ENCODE data around the gene TFDP2. TPM values are rescaled to one million over a fixed set of nuclear protein-coding genes. Genes with fewer than 3 reads are reported as not detected.
A peak's percentile ranks its signal among the peaks of the same experiment; 100 is the strongest.

Gene TFDP2
- total and polyA plus RNA-seq, 9 of the 15 experiments (the other 6 are each of a cell fraction or from before 2014, with no cell fraction given), result 95.6 to 179 (median 126) TPM

GRCh38 chr3:141945726-141946485 lies 203.4 kb downstream of the TFDP2 start:
- H4K20me1 ChIP-seq (replicated peaks; ENCODE audit: control insufficient read depth, insufficient read depth, low read length), result no peaks in the 10 kb centered on the region
- ChIA-PET POLR2A (interaction anchor here (1.0 to 1.8 kb wide), 3 partner anchors 9 to 61 kb away, joined by 3 to 5 read pairs (median 4); no protein-coding TSS in a partner anchor), CTCF (ENCODE audit: low intra/inter-chr PET ratio) (no interaction called here)
- H3K27ac ChIP-seq (ENCODE audit: extremely low read depth, low read depth, low read length), result no peak overlapping the region
- H3K27me3 ChIP-seq (ENCODE audit: control insufficient read depth in 2 of 2, insufficient read depth in 2 of 2, low read length in 2 of 2), result no peaks in the 10 kb centered on the region
- ATAC-seq, result no peak
- 87% methylated on average over 16 of the region's 16 CpGs for WGBS (ENCODE audit: insufficient coverage, low coverage, missing lambda C conversion rate)
- 0 out of 2 replicates have a peak, but pooled peaks have one; percentile 35 for TF ChIP-seq POLR2G (IDR thresholded peaks at IDR 0.05; ENCODE audit: low read depth, low read length)
- no peak for TF ChIP-seq ZNF695 (CRISPR knock-in tag; IDR thresholded peaks at IDR 0.05)
- TF ChIP-seq RBM22 (IDR thresholded peaks at IDR 0.05; ENCODE audit: low read depth, low read length, poor library complexity, severe bottlenecking), result peak; percentile 46
- no peak overlapping the region for H3K4me2 ChIP-seq (ENCODE audit: insufficient read depth, low read length)
- peaks cover 6% of the 10 kb centered on the region in 2 experiments; a peak in 4 of 5 replicates for H3K4me1 ChIP-seq (replicated peaks in 1 of 2; ENCODE audit: control insufficient read depth in 2 of 2, insufficient read depth in 2 of 2, low read length in 2 of 2)
- in situ Hi-C loops (cut with MboI) (no loop called here), intact Hi-C loops (cut with micrococcal nuclease) (no loop called here)
- no peaks in the 10 kb centered on the region for H3K9me3 ChIP-seq (replicated peaks; ENCODE audit: control insufficient read depth, insufficient read depth, low read depth, low read length)
- 0 out of 4 replicates have a peak overlapping the region, but pooled peaks of 1 of the 2 experiments have one; percentile 13 for H3K9ac ChIP-seq (ENCODE audit: insufficient read depth in 1 of 2, low read depth in 2 of 2, low read length in 2 of 2)
- no peak for DNase-seq (ENCODE audit: extremely low read depth in 1 of 4, low spot score in 3 of 4)
- H3K4me3 ChIP-seq, result no peak overlapping the region
- H3K9me1 ChIP-seq (ENCODE audit: control insufficient read depth, insufficient read depth, low read length), result no peaks in the 10 kb centered on the region
- H3K36me3 ChIP-seq (ENCODE audit: control insufficient read depth, insufficient read depth, low read length), result peaks cover 3% of the 10 kb centered on the region; the same call in 1 of the 3 replicates
- peak; percentile 52 for FAIRE-seq
- no peaks in the 10 kb centered on the region for H3K79me2 ChIP-seq (ENCODE audit: control insufficient read depth, insufficient read depth, low read length)
- no peak overlapping the region for H2AFZ ChIP-seq (ENCODE audit: low read depth, low read length)
- no TSS peak for BruUV-seq (replicated peaks)

- peak; percentile 13; the same call in 1 of the 3 replicates for ATAC-seq
- intact Hi-C loops (cut with micrococcal nuclease), result no loop called here
- ChIA-PET POLR2A (no interaction called here), CTCF (ENCODE audit: low intra/inter-chr PET ratio) (no interaction called here)
- H3K36me3 ChIP-seq (ENCODE audit: control insufficient read depth, insufficient read depth, low read length), result no peaks in the 10 kb centered on the region
- peak overlapping the region in 1 of 2 experiments; percentile 45; a peak in 1 of 4 replicates for H3K9ac ChIP-seq (ENCODE audit: insufficient read depth in 1 of 2, low read depth in 2 of 2, low read length in 2 of 2)
- no peak overlapping the region for H3K4me3 ChIP-seq
- in situ Hi-C loops (cut with MboI), result no loop called here
- no peak for FAIRE-seq
- H3K4me2 ChIP-seq (ENCODE audit: insufficient read depth, low read length), result peak overlapping the region; percentile 20; the same call in 1 of the 2 replicates
- no peaks in the 10 kb centered on the region for H3K27me3 ChIP-seq (ENCODE audit: control insufficient read depth in 2 of 2, insufficient read depth in 2 of 2, low read length in 2 of 2)
- H4K20me1 ChIP-seq (replicated peaks; ENCODE audit: control insufficient read depth, insufficient read depth, low read length), result no peaks in the 10 kb centered on the region
- H3K4me1 ChIP-seq (replicated peaks in 1 of 2; ENCODE audit: control insufficient read depth in 2 of 2, insufficient read depth in 2 of 2, low read length in 2 of 2), result peaks cover 6 to 16% of the 10 kb centered on the region in 2 experiments; a peak in 4 of 5 replicates
- peak overlapping the region; percentile 1; the same call in 1 of the 2 replicates for H2AFZ ChIP-seq (ENCODE audit: low read depth, low read length)
- peak in 1 of 4 experiments; percentile 24 for DNase-seq (ENCODE audit: extremely low read depth in 1 of 4, low spot score in 3 of 4)
- WGBS (ENCODE audit: insufficient coverage, low coverage, missing lambda C conversion rate), result 29% methylated on average over 8 of the region's 8 CpGs
- BruUV-seq (replicated peaks), result no TSS peak
- H3K9me3 ChIP-seq (replicated peaks; ENCODE audit: control insufficient read depth, insufficient read depth, low read depth, low read length), result no peaks in the 10 kb centered on the region
- H3K9me1 ChIP-seq (ENCODE audit: control insufficient read depth, insufficient read depth, low read length), result no peaks in the 10 kb centered on the region
- H3K79me2 ChIP-seq (ENCODE audit: control insufficient read depth, insufficient read depth, low read length), result no peaks in the 10 kb centered on the region
- no peak overlapping the region for H3K27ac ChIP-seq (ENCODE audit: extremely low read depth, low read depth, low read length)
- TF ChIP-seq RBM25 (IDR thresholded peaks at IDR 0.05; ENCODE audit: low read depth, low read length, severe bottlenecking) (no peak), PKNOX1 (IDR thresholded peaks at IDR 0.05) (no peak), TOE1 (IDR thresholded peaks at IDR 0.05; ENCODE audit: borderline replicate concordance) (no peak), TOE1 (CRISPR knock-in tag; IDR thresholded peaks at IDR 0.05; ENCODE audit: borderline replicate concordance, low read depth) (no peak), NFE2 (IDR thresholded peaks at IDR 0.05; ENCODE audit: low read depth) (no peak), SMARCB1 (IDR thresholded peaks at IDR 0.05; ENCODE audit: insufficient read length, low read depth) (no peak), TAL1 (IDR thresholded peaks at IDR 0.05) (peak; percentile 26; the same call in 1 of the 2 replicates), TCF15 (CRISPR knock-in tag; IDR thresholded peaks at IDR 0.05) (no peak)
Observed at GRCh38 chr3:141942006-141942405, 207.3 kb downstream of the TFDP2 start.

All from K562 (cell line).